HuH-7.5 (cell line): ENCODE measurements around the gene MEMO1.
"Not testable (repeated sequence)": the region's sequence is repeated elsewhere in the genome, so short reads cannot be mapped to it uniquely, and the experiment has no call there.

ENCODE experiments used
- DNase-seq: peaks from one replicate; pipeline ENCODE4 v3.0.0; 2011; ENCODE audit warnings: low spot score

MEMO1 gene

GRCh38 chr2:32010670-32011484 lies at the start of gene MEMO1:
MEMO1 (minus strand) TSS chr2:32011008; CDS start chr2:32010247, 761 bp downstream.
- peak; percentile 88 for DNase-seq

- DNase-seq, result no peak
These were observed 49.5 kb upstream of the MEMO1 start for GRCh38 chr2:32060266-32060665.

- no peak for DNase-seq
These were observed 47.3 kb upstream of the MEMO1 start for GRCh38 chr2:32058130-32058529.

- DNase-seq, result not testable (repeated sequence)
These were observed 43.8 kb upstream of the MEMO1 start for GRCh38 chr2:32054583-32054982.

GRCh38 chr2:32051836-32052439 lies 41.1 kb upstream of the MEMO1 start:
- DNase-seq, result no peak

- DNase-seq, result no peak
These were observed 32.8 kb upstream of the MEMO1 start for GRCh38 chr2:32043561-32043960.

GRCh38 chr2:32039447-32040219 lies 28.8 kb upstream of the MEMO1 start, which contains the start of gene DPY30:
DPY30 (minus strand) TSS chr2:32039805; CDS start chr2:32039456, 349 bp downstream.
- DNase-seq, result peak; percentile 60

- not testable (repeated sequence) for DNase-seq
These were observed 23.5 kb upstream of the MEMO1 start for GRCh38 chr2:32034198-32034887.

- not testable (repeated sequence) for DNase-seq
These were observed 8.1 kb upstream of the MEMO1 start for GRCh38 chr2:32018789-32019482.

GRCh38 chr2:32012872-32013271 lies 2.1 kb upstream of the MEMO1 start:
- DNase-seq, result no peak

- no peak for DNase-seq
These were observed 715 bp upstream of the MEMO1 start for GRCh38 chr2:32011485-32011960.

- DNase-seq, result not testable (repeated sequence)
These were observed 533 bp downstream of the MEMO1 start for GRCh38 chr2:32010280-32010669.

GRCh38 chr2:32009516-32010256 lies 1.1 kb downstream of the MEMO1 start:
- DNase-seq, result peak; percentile 35

GRCh38 chr2:32008805-32009515 lies 1.8 kb downstream of the MEMO1 start:
- DNase-seq, result peak; percentile 24

- DNase-seq, result no peak
These were observed 3.8 kb downstream of the MEMO1 start for GRCh38 chr2:32007121-32007391.

GRCh38 chr2:32005371-32005976 lies 5.3 kb downstream of the MEMO1 start:
- DNase-seq, result no peak

GRCh38 chr2:32003791-32004190 lies 7.0 kb downstream of the MEMO1 start:
- no peak for DNase-seq

- DNase-seq, result no peak
These were observed 8.4 kb downstream of the MEMO1 start for GRCh38 chr2:32002406-32002805.

GRCh38 chr2:31999438-31999837 lies 11.4 kb downstream of the MEMO1 start:
- DNase-seq, result no peak
